ENCODE data around the gene KNSTRN. TPM values are rescaled to one million over a fixed set of nuclear protein-coding genes. Genes with fewer than 3 reads are reported as not detected.

KNSTRN gene
- total RNA-seq, 1 experiment from 2014 or later = 85.2 TPM

DNA sequence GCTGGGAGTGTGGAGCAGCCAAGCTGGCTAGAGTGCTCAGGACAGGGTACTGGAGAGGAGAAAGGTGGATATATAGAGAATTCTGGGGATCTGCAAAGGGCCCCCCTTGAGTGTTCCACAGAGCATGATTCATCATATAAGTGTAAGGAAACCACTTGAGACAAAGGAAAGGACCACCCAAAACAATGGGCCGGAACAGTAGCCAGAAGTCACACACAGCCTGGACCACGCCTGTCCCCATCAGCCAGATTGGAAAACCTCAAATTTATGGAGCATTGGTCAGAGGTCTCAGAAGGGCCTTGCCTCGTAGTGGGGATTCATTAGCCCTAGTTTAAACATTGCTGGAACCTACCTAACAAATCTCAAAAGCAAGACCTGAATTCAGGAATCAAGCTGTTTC lies 4.9 kb upstream of the KNSTRN start:
- no peak for TF ChIP-seq EZH2 (IDR thresholded peaks at IDR 0.05; ENCODE audit: low read depth)
- TF ChIP-seq, protein P1, sequence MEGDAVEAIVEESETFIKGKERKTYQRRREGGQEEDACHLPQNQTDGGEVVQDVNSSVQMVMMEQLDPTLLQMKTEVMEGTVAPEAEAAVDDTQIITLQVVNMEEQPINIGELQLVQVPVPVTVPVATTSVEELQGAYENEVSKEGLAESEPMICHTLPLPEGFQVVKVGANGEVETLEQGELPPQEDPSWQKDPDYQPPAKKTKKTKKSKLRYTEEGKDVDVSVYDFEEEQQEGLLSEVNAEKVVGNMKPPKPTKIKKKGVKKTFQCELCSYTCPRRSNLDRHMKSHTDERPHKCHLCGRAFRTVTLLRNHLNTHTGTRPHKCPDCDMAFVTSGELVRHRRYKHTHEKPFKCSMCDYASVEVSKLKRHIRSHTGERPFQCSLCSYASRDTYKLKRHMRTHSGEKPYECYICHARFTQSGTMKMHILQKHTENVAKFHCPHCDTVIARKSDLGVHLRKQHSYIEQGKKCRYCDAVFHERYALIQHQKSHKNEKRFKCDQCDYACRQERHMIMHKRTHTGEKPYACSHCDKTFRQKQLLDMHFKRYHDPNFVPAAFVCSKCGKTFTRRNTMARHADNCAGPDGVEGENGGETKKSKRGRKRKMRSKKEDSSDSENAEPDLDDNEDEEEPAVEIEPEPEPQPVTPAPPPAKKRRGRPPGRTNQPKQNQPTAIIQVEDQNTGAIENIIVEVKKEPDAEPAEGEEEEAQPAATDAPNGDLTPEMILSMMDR (conservative IDR thresholded peaks at IDR 0.05) = no peak
- POLR2A ChIA-PET (ENCODE audit: unreplicated experiment) = no interaction called here
- no peak for DNase-seq
- Histone ChIP-seq H2AFZ (no peak overlapping the region), H3K27me3 (ENCODE audit: insufficient read depth, low read depth) (no peaks in the 10 kb centered on the region), H3K9me3 (ENCODE audit: insufficient read depth, low read depth) (no peaks in the 10 kb centered on the region), H3F3A (ENCODE audit: insufficient read depth, low read depth) (peaks cover 19% of the 10 kb centered on the region), H3K4me2 (no peak overlapping the region), H3K4me3 (no peak overlapping the region), H4K20me1 (ENCODE audit: insufficient read depth) (no peaks in the 10 kb centered on the region), H3K4me1 (replicated peaks; ENCODE audit: insufficient read depth) (peaks cover 33% of the 10 kb centered on the region), H3K36me3 (ENCODE audit: low read depth) (no peaks in the 10 kb centered on the region), H3K9me2 (ENCODE audit: insufficient read depth) (no peaks in the 10 kb centered on the region; the same call in 1 of the 2 replicates), H3K27ac (no peak overlapping the region), H3K79me2 (ENCODE audit: low read depth) (no peaks in the 10 kb centered on the region)
- intact Hi-C loops (cut with micrococcal nuclease; ENCODE audit: unreplicated experiment) = no loop called here
- BruUV-seq (replicated peaks) = no TSS peak
- CTCF ChIA-PET = no interaction called here

DNA sequence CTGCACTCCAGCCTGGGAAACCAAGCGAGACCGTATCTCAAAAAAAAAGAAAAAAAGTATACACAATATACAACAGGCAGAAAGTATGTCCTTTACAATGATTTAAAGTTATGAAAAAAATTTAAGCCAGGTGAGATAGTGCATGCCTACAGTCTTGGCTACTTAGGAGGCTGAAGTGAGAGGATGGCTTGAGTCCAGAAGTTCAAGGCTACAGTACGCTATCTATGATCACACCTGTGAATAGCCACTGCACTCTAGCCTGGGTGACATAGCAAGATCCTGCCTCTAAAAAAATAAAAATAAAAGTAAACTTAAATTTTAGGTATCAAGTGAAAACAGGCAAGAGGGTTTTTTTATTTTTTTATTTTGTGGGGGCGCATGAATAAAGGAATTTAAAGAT lies 3.1 kb upstream of the KNSTRN start:
- intact Hi-C loops (cut with micrococcal nuclease; ENCODE audit: unreplicated experiment) = no loop called here
- Histone ChIP-seq H3K27me3 (ENCODE audit: insufficient read depth, low read depth) (no peaks in the 10 kb centered on the region), H3K79me2 (ENCODE audit: low read depth) (peaks cover 16% of the 10 kb centered on the region), H3K36me3 (ENCODE audit: low read depth) (no peaks in the 10 kb centered on the region), H4K20me1 (ENCODE audit: insufficient read depth) (no peaks in the 10 kb centered on the region), H3K4me3 (no peak overlapping the region), H3K9me2 (ENCODE audit: insufficient read depth) (no peaks in the 10 kb centered on the region; the same call in 1 of the 2 replicates), H3K4me2 (peak overlapping the region; percentile 43), H2AFZ (no peak overlapping the region), H3K27ac (peak overlapping the region; percentile 94), H3F3A (ENCODE audit: insufficient read depth, low read depth) (peaks cover 19% of the 10 kb centered on the region), H3K4me1 (replicated peaks; ENCODE audit: insufficient read depth) (peaks cover 40% of the 10 kb centered on the region), H3K9me3 (ENCODE audit: insufficient read depth, low read depth) (no peaks in the 10 kb centered on the region)
- CTCF ChIA-PET = interaction anchor here (0.6 to 1.0 kb wide), 2 partner anchors 42 to 210 kb away, joined by 3 to 4 read pairs; no protein-coding TSS in a partner anchor
- DNase-seq = no peak
- TF ChIP-seq EZH2 (IDR thresholded peaks at IDR 0.05; ENCODE audit: low read depth) = no peak
- TF ChIP-seq, protein P1 (conservative IDR thresholded peaks at IDR 0.05) = no peak
- POLR2A ChIA-PET (ENCODE audit: unreplicated experiment) = interaction anchor here (0.6 kb wide), 1 partner anchor 152 kb away, joined by 8 read pairs; no protein-coding TSS in a partner anchor
- no TSS peak for BruUV-seq (replicated peaks)

DNA sequence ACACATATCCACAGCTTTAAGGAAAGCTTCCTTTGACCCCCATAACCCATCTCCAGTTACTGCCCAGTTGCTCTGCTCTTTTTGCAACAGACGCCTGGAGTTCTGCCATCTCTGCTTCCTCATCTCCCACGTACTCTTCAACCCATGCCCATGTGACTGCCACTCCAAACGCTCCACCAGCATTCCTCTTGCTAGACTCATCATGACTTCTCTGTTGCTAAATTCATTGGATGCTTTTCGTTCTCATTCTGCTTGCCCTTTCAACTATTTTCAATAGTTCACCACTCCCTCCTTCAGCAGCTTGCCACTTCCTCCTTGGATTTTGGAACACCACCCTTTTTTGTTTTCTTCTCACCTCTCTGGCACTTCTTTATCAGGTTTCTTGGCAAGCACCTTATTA lies 2.7 kb upstream of the KNSTRN start:
- POLR2A ChIA-PET (ENCODE audit: unreplicated experiment) = interaction anchor here (0.6 kb wide), 2 partner anchors 51 to 153 kb away, joined by 4 to 8 read pairs; no protein-coding TSS in a partner anchor
- Histone ChIP-seq H3K27me3 (ENCODE audit: insufficient read depth, low read depth) (no peaks in the 10 kb centered on the region), H3K79me2 (ENCODE audit: low read depth) (peaks cover 21% of the 10 kb centered on the region), H4K20me1 (ENCODE audit: insufficient read depth) (no peaks in the 10 kb centered on the region), H3K27ac (peak overlapping the region; percentile 94), H3K4me2 (peak overlapping the region; percentile 61), H3K36me3 (ENCODE audit: low read depth) (0 out of 2 replicates have a peak, but pooled peaks cover 2% of the 10 kb centered on the region), H3K9me2 (ENCODE audit: insufficient read depth) (no peaks in the 10 kb centered on the region; the same call in 1 of the 2 replicates), H3F3A (ENCODE audit: insufficient read depth, low read depth) (peaks cover 22% of the 10 kb centered on the region), H3K4me3 (0 out of 2 replicates have a peak overlapping the region, but pooled peaks have one; percentile 13), H3K4me1 (replicated peaks; ENCODE audit: insufficient read depth) (peaks cover 45% of the 10 kb centered on the region), H2AFZ (no peak overlapping the region), H3K9me3 (ENCODE audit: insufficient read depth, low read depth) (no peaks in the 10 kb centered on the region)
- CTCF ChIA-PET = interaction anchor here (0.6 to 1.0 kb wide), 3 partner anchors 42 to 210 kb away, joined by 3 to 4 read pairs (median 3); no protein-coding TSS in a partner anchor
- BruUV-seq (replicated peaks) = no TSS peak
- peak; percentile 87 to 95 for DNase-seq
- TF ChIP-seq, protein P1 (conservative IDR thresholded peaks at IDR 0.05) = no peak
- no peak for TF ChIP-seq EZH2 (IDR thresholded peaks at IDR 0.05; ENCODE audit: low read depth)
- intact Hi-C loops (cut with micrococcal nuclease; ENCODE audit: unreplicated experiment) = loop anchor here (5.0 kb wide), 1 partner anchor 42 kb away; no protein-coding TSS in a partner anchor
